ENCODE results near the gene ICAM4. TPM values are rescaled to one million over a fixed set of nuclear protein-coding genes. Genes with fewer than 3 reads are reported as not detected.

The ICAM4 gene
- total and polyA plus RNA-seq, 2 of the 8 experiments (the other 6 are each of a cell fraction or from before 2014, with no cell fraction given) = 1.5 to 4.1 TPM

DNA sequence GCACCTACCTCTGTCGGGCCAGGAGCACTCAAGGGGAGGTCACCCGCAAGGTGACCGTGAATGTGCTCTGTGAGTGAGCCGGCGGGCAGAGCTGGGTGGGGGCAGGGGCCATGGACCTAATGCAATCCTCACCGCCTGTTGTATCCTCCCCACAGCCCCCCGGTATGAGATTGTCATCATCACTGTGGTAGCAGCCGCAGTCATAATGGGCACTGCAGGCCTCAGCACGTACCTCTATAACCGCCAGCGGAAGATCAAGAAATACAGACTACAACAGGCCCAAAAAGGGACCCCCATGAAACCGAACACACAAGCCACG, 1.8 kb upstream of the ICAM4 start:
- H3K9ac ChIP-seq (replicated peaks in 1 of 4; ENCODE audit: extremely low read depth in 1 of 4, low read depth in 3 of 4, low read length in 3 of 4) = no peak overlapping the region
- H3K9me3 ChIP-seq (ENCODE audit: insufficient read depth in 2 of 2, low read depth in 1 of 2, low read length in 1 of 2) = no peaks in the 10 kb centered on the region
- no peak overlapping the region for H4K8ac ChIP-seq (ENCODE audit: extremely low read depth, insufficient read depth, low read length)
- peaks cover 11% of the 10 kb centered on the region; the same call in 1 of the 2 replicates for H3K23me2 ChIP-seq (ENCODE audit: low read depth, low read length)
- peaks cover 12 to 32% (median 22%) of the 10 kb centered on the region in 4 experiments for H3K27me3 ChIP-seq (replicated peaks in 1 of 4; ENCODE audit: control insufficient read depth in 3 of 4, extremely low read depth in 1 of 4, insufficient read depth in 3 of 4, low read length in 3 of 4)
- H2AFZ ChIP-seq (ENCODE audit: low read length) = no peak overlapping the region
- H2BK120ac ChIP-seq (replicated peaks; ENCODE audit: low read depth, low read length) = no peak overlapping the region
- no peak overlapping the region for H3K4me2 ChIP-seq (ENCODE audit: insufficient read depth in 1 of 2, low read depth in 2 of 2, low read length in 2 of 2)
- H3K4me3 ChIP-seq (ENCODE audit: extremely low read depth in 1 of 4, insufficient read depth in 2 of 4, low read depth in 3 of 4, low read length in 4 of 4) = no peak overlapping the region
- no peak for FAIRE-seq
- no peaks in the 10 kb centered on the region for H4K20me1 ChIP-seq (replicated peaks in 1 of 2; ENCODE audit: control insufficient read depth in 1 of 2, insufficient read depth in 2 of 2, low read length in 2 of 2)
- peaks cover 0 to 17% (median 8%) of the 10 kb centered on the region in 4 experiments; a peak in 6 of 7 replicates for H3K4me1 ChIP-seq (replicated peaks in 1 of 4; ENCODE audit: control insufficient read depth in 3 of 4, insufficient read depth in 4 of 4, low read length in 3 of 4)
- no peak overlapping the region for H2AK5ac ChIP-seq (ENCODE audit: low read depth, low read length)
- H3K23ac ChIP-seq (ENCODE audit: insufficient read length) = no peak overlapping the region
- 94% methylated on average over 13 of the region's 13 CpGs; no CpG with 5 or more reads in 1 of the 2 experiments for WGBS, 2 experiments (ENCODE audit: extremely low coverage in 1 of 2, insufficient coverage in 1 of 2, insufficient read length in 1 of 2, insufficient replicate concordance in 2 of 2, low coverage in 1 of 2, low lambda C conversion rate in 2 of 2, missing lambda C conversion rate in 1 of 2)
- H3K18ac ChIP-seq (ENCODE audit: extremely low read depth, low read length) = no peak overlapping the region
- no peak overlapping the region for H3K56ac ChIP-seq (replicated peaks; ENCODE audit: insufficient read length, low read depth, low read length)
- H2BK12ac ChIP-seq (ENCODE audit: low read depth, low read length) = no peak overlapping the region; the same call in 1 of the 2 replicates
- no peak for TF ChIP-seq CREB1 (IDR thresholded peaks at IDR 0.05)
- no peak for TF ChIP-seq CTBP2 (IDR thresholded peaks at IDR 0.05; ENCODE audit: borderline replicate concordance, insufficient read depth, insufficient read length, low read length)
- no peak for TF ChIP-seq HDAC6 (IDR thresholded peaks at IDR 0.05; ENCODE audit: low read depth, low read length)
- no peak for TF ChIP-seq BCL11A (IDR thresholded peaks at IDR 0.05; ENCODE audit: low read depth in 2 of 2, low read length in 2 of 2)
- H3K79me1 ChIP-seq (ENCODE audit: low read depth, low read length) = no peaks in the 10 kb centered on the region; the same call in 1 of the 2 replicates
- no peak overlapping the region for H4K5ac ChIP-seq (ENCODE audit: insufficient read length, low read depth, low read length)
- H3K36me3 ChIP-seq (ENCODE audit: control insufficient read depth in 2 of 4, insufficient read depth in 4 of 4, low read length in 3 of 4) = no peaks in the 10 kb centered on the region
- H2BK5ac ChIP-seq (ENCODE audit: low read depth, low read length) = no peak overlapping the region
- H3K27ac ChIP-seq (ENCODE audit: low read depth, low read length) = no peak overlapping the region
- ChIA-PET POLR2A (ENCODE audit: partially characterized antibody) (interaction anchor here (0.9 kb wide), 2 partner anchors 23 to 38 kb away, joined by 3 read pairs; no protein-coding TSS in a partner anchor), CTCF (ENCODE audit: partially characterized antibody) (interaction anchor here (1.0 to 11.6 kb wide), 4 partner anchors 15 to 51 kb away, joined by 3 to 94 read pairs (median 12); partner anchors contain the start of gene ICAM1)
- H2BK15ac ChIP-seq (ENCODE audit: low read length) = no peak overlapping the region
- H3K4ac ChIP-seq (replicated peaks; ENCODE audit: insufficient read length, low read depth, low read length) = no peak overlapping the region
- no peak overlapping the region for H3K14ac ChIP-seq (ENCODE audit: insufficient read length)
- no peak overlapping the region for H2BK20ac ChIP-seq (ENCODE audit: low read length)
- H4K91ac ChIP-seq (replicated peaks; ENCODE audit: insufficient read length, low read length) = no peak overlapping the region
- H3K79me2 ChIP-seq (ENCODE audit: control insufficient read depth in 1 of 2, insufficient read depth in 2 of 2, low read length in 2 of 2) = no peaks in the 10 kb centered on the region
- DNase-seq (ENCODE audit: low read depth in 1 of 2, low spot score in 2 of 2) = no peak
